H9 (cell line): Measurements from ENCODE around the gene CD8A. TPM values are rescaled to one million over a fixed set of nuclear protein-coding genes. Genes with fewer than 3 reads are reported as not detected.

Experiments used
- DNase-seq: peaks from one replicate; pipeline ENCODE4 v3.0.0-alpha.2; 2017
- H2AFZ ChIP-seq: one replicate; pipeline ENCODE4 v1.6.1; 2013; ENCODE audit warnings: mild to moderate bottlenecking, low read length, control low read depth, moderate library complexity
- H2AK5ac ChIP-seq: 2 replicates; pipeline ENCODE4 v1.6.1; 2013; ENCODE audit warnings: low read length, control low read depth, mixed read lengths; ENCODE audit not compliant: insufficient read length
- H2BK120ac ChIP-seq: one replicate; pipeline ENCODE4 v1.6.1; 2013; ENCODE audit warnings: low read depth, mild to moderate bottlenecking, low read length, control low read depth, inconsistent platforms; ENCODE audit not compliant: poor library complexity, severe bottlenecking
- H2BK12ac ChIP-seq: 2 replicates; pipeline ENCODE4 v1.6.1; 2013; ENCODE audit warnings: low read length, control low read depth, mixed read lengths, low read depth; ENCODE audit not compliant: insufficient read length
- H2BK15ac ChIP-seq: 2 replicates; pipeline ENCODE4 v1.6.1; 2013; ENCODE audit warnings: low read depth, low read length, control low read depth
- H2BK20ac ChIP-seq: one replicate; pipeline ENCODE4 v1.6.1; 2013; ENCODE audit warnings: low read depth, mild to moderate bottlenecking, low read length, control low read depth, inconsistent platforms; ENCODE audit not compliant: poor library complexity, severe bottlenecking
- H2BK5ac ChIP-seq: 2 replicates; pipeline ENCODE4 v1.6.1; 2013; ENCODE audit warnings: low read length, control low read depth, mixed read lengths; ENCODE audit not compliant: insufficient read length
- H3K14ac ChIP-seq: 2 replicates; pipeline ENCODE4 v1.6.1; 2013; ENCODE audit warnings: low read length, control low read depth; ENCODE audit not compliant: insufficient read depth
- H3K18ac ChIP-seq: 2 replicates; pipeline ENCODE4 v1.6.1; 2013; ENCODE audit warnings: low read depth, mild to moderate bottlenecking, mixed read lengths, low read length, control low read depth; ENCODE audit not compliant: insufficient read length
- H3K23ac ChIP-seq: 2 replicates; pipeline ENCODE4 v1.6.1; 2013; ENCODE audit warnings: low read length, control low read depth, mixed read lengths, low read depth; ENCODE audit not compliant: insufficient read length
- H3K23me2 ChIP-seq: 2 replicates; pipeline ENCODE4 v1.6.1; 2013; ENCODE audit warnings: low read depth, mild to moderate bottlenecking, mixed read lengths, low read length, control low read depth; ENCODE audit not compliant: insufficient read length, poor library complexity, severe bottlenecking
- H3K27ac ChIP-seq: 2 replicates; pipeline ENCODE4 v1.5.1; 2013; ENCODE audit warnings: low read length, control low read depth, mixed read lengths, low read depth; ENCODE audit not compliant: insufficient read length
- H3K27me3 ChIP-seq: 2 replicates; pipeline ENCODE4 v1.6.1; 2013; ENCODE audit warnings: low read length, control low read depth, inconsistent platforms; ENCODE audit not compliant: insufficient read depth
- H3K4ac ChIP-seq: 2 replicates; pipeline ENCODE4 v1.6.1; 2013; ENCODE audit warnings: low read depth, mild to moderate bottlenecking, control low read depth, inconsistent platforms, low read length, moderate library complexity
- H3K4me1 ChIP-seq: 2 replicates; pipeline ENCODE4 v1.6.1; 2013; ENCODE audit warnings: low read length, control low read depth, inconsistent platforms; ENCODE audit not compliant: insufficient read depth
- H3K4me2 ChIP-seq: 2 replicates; pipeline ENCODE4 v1.6.1; 2013; ENCODE audit warnings: low read length, control low read depth, mixed read lengths; ENCODE audit not compliant: insufficient read length, insufficient read depth
- H3K56ac ChIP-seq: 2 replicates; pipeline ENCODE4 v1.6.1; 2013; ENCODE audit warnings: low read depth, mild to moderate bottlenecking, mixed read lengths, low read length, control low read depth; ENCODE audit not compliant: insufficient read length
- H3K79me1 ChIP-seq: 2 replicates; pipeline ENCODE4 v1.6.1; 2013; ENCODE audit warnings: low read depth, mild to moderate bottlenecking, moderate library complexity, low read length, control low read depth, inconsistent platforms; ENCODE audit not compliant: insufficient read depth, poor library complexity, severe bottlenecking
- H3K79me2 ChIP-seq: 2 replicates; pipeline ENCODE4 v1.6.1; 2013; ENCODE audit warnings: low read length, control low read depth, inconsistent platforms; ENCODE audit not compliant: insufficient read depth
- H3K9ac ChIP-seq: 2 replicates; pipeline ENCODE4 v1.6.1; 2013; ENCODE audit warnings: low read length, control low read depth, mixed read lengths; ENCODE audit not compliant: insufficient read length; ENCODE audit errors: extremely low read depth
- H3K9me3 ChIP-seq: one replicate; pipeline ENCODE4 v1.6.1; 2013; ENCODE audit warnings: low read depth, low read length, inconsistent platforms; ENCODE audit not compliant: control insufficient read depth
- H3T11ph ChIP-seq: one replicate; pipeline ENCODE4 v1.6.1; 2013; ENCODE audit warnings: mild to moderate bottlenecking, low read length, control low read depth, inconsistent platforms
- H4K20me1 ChIP-seq: one replicate; pipeline ENCODE4 v1.6.1; 2013; ENCODE audit not compliant: control insufficient read depth, insufficient read length, insufficient read depth
- H4K5ac ChIP-seq: 2 replicates; pipeline ENCODE4 v1.6.1; 2013; ENCODE audit warnings: low read depth, mild to moderate bottlenecking, mixed read lengths, low read length, control low read depth; ENCODE audit not compliant: insufficient read length
- H4K8ac ChIP-seq: replicated peaks from 2 replicates; pipeline ENCODE4 v1.6.1; 2013; ENCODE audit warnings: low read length, control low read depth, mixed read lengths, low read depth; ENCODE audit not compliant: insufficient read length
- H4K91ac ChIP-seq: 2 replicates; pipeline ENCODE4 v1.6.1; 2013; ENCODE audit warnings: low read depth, mild to moderate bottlenecking, moderate library complexity, mixed read lengths, low read length, control low read depth; ENCODE audit not compliant: insufficient read length
- H3K27ac Mint-ChIP-seq, 3 experiments: 2 replicates in 2 of 3; 3 replicates in 1 of 3; pipeline ENCODE4 v1.8.0; 2020 to 2021; ENCODE audit warnings: mixed read lengths in 3 of 3, mild to moderate bottlenecking in 1 of 3, moderate library complexity in 1 of 3
- H3K27me3 Mint-ChIP-seq: 2 replicates; pipeline ENCODE4 v1.8.0; 2021; ENCODE audit warnings: low read depth, mild to moderate bottlenecking, moderate library complexity, mixed read lengths
- H3K36me3 Mint-ChIP-seq, 3 experiments: 2 replicates in 2 of 3; 3 replicates in 1 of 3; pipeline ENCODE4 v1.8.0; 2020 to 2021; ENCODE audit warnings: low read depth in 3 of 3, mixed read lengths in 3 of 3; ENCODE audit not compliant: insufficient read depth in 1 of 3
- H3K4me1 Mint-ChIP-seq, 2 experiments: 2 replicates each; pipeline ENCODE4 v1.8.0; 2020; ENCODE audit warnings: mixed read lengths in 2 of 2
- H3K4me3 Mint-ChIP-seq, 2 experiments: 2 replicates in 1 of 2; 3 replicates in 1 of 2; pipeline ENCODE4 v1.8.0; 2020 to 2021; ENCODE audit warnings: mild to moderate bottlenecking in 2 of 2, mixed read lengths in 2 of 2, moderate library complexity in 1 of 2
- H3K9me3 Mint-ChIP-seq, 2 experiments: 2 replicates in 1 of 2; 3 replicates in 1 of 2; pipeline ENCODE4 v1.8.0; 2020; ENCODE audit warnings: mild to moderate bottlenecking in 2 of 2, mixed read lengths in 2 of 2, moderate library complexity in 1 of 2
- WGBS: extraction: QIAGEN DNeasy Blood & Tissue Kit; methylation state at CpG from one replicate; pipeline ENCODE4 v1.1.7; 2013; ENCODE audit warnings: missing lambda C conversion rate, low lambda C conversion rate, mixed read lengths; ENCODE audit not compliant: insufficient read length; ENCODE audit errors: extremely low coverage; 5-methylcytosine and 5-hydroxymethylcytosine counted together
- total RNA-seq: library from RNA; stranded (reverse); gene quantifications from 2 replicates; pipeline ENCODE4 v1.2.1, GENCODE V29; 2021
- TF ChIP-seq, protein P1 (sequence below): fragments of 200-600 bp; sonication (generic); conservative IDR thresholded peaks from 3 replicates; pipeline ENCODE4 v1.8.0; 2021; ENCODE audit warnings: antibody characterized with exemption, mild to moderate bottlenecking

Gene CD8A
- total RNA-seq, 1 experiment from 2014 or later: not detected

GRCh38 chr2:86786001-86786536, 4.6 kb downstream of the CD8A start:
- Histone ChIP-seq H3T11ph (no peak overlapping the region), H3K23ac (no peak overlapping the region), H2AK5ac (no peak overlapping the region), H3K56ac (no peak overlapping the region), H3K27me3 (peaks cover 32% of the 10 kb centered on the region; the same call in 1 of the 2 replicates), H2BK120ac (no peak overlapping the region), H3K79me2 (no peaks in the 10 kb centered on the region), H3K9me3 (no peaks in the 10 kb centered on the region), H2BK20ac (no peak overlapping the region), H4K91ac (no peak overlapping the region), H2AFZ (no peak overlapping the region), H3K79me1 (no peaks in the 10 kb centered on the region), H2BK15ac (no peak overlapping the region), H4K8ac (no peak overlapping the region), H3K23me2 (peaks cover 5% of the 10 kb centered on the region), H3K4me2 (no peak overlapping the region), H3K4me1 (no peaks in the 10 kb centered on the region), H3K27ac (no peak overlapping the region), H4K5ac (no peak overlapping the region), H3K9ac (no peak overlapping the region), H3K4ac (no peak overlapping the region), H2BK5ac (no peak overlapping the region), H3K14ac (no peak overlapping the region), H2BK12ac (no peak overlapping the region), H3K18ac (no peak overlapping the region), H4K20me1 (no peaks in the 10 kb centered on the region)
- no peaks in the 10 kb centered on the region for H3K36me3 Mint-ChIP-seq
- H3K27me3 Mint-ChIP-seq: peaks cover 66% of the 10 kb centered on the region
- H3K9me3 Mint-ChIP-seq: peaks cover 3 to 4% of the 10 kb centered on the region in 2 experiments; a peak in 2 of 5 replicates
- peaks cover 2 to 14% of the 10 kb centered on the region in 2 experiments for H3K4me1 Mint-ChIP-seq
- no peak overlapping the region for H3K4me3 Mint-ChIP-seq
- TF ChIP-seq, protein P1, sequence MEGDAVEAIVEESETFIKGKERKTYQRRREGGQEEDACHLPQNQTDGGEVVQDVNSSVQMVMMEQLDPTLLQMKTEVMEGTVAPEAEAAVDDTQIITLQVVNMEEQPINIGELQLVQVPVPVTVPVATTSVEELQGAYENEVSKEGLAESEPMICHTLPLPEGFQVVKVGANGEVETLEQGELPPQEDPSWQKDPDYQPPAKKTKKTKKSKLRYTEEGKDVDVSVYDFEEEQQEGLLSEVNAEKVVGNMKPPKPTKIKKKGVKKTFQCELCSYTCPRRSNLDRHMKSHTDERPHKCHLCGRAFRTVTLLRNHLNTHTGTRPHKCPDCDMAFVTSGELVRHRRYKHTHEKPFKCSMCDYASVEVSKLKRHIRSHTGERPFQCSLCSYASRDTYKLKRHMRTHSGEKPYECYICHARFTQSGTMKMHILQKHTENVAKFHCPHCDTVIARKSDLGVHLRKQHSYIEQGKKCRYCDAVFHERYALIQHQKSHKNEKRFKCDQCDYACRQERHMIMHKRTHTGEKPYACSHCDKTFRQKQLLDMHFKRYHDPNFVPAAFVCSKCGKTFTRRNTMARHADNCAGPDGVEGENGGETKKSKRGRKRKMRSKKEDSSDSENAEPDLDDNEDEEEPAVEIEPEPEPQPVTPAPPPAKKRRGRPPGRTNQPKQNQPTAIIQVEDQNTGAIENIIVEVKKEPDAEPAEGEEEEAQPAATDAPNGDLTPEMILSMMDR: no peak
- WGBS: no CpG with 5 or more reads among the region's 10 CpGs
- H3K27ac Mint-ChIP-seq: no peak overlapping the region; a peak in 1 of 7 replicates
- no peak for DNase-seq
